ENCODE data around the gene BPIFB1. TPM values are rescaled to one million over a fixed set of nuclear protein-coding genes. Genes with fewer than 3 reads are reported as not detected.

Gene BPIFB1
- total RNA-seq, 4 donors from 2014 or later, result 0.58 to 128 TPM; not detected in 2

DNA sequence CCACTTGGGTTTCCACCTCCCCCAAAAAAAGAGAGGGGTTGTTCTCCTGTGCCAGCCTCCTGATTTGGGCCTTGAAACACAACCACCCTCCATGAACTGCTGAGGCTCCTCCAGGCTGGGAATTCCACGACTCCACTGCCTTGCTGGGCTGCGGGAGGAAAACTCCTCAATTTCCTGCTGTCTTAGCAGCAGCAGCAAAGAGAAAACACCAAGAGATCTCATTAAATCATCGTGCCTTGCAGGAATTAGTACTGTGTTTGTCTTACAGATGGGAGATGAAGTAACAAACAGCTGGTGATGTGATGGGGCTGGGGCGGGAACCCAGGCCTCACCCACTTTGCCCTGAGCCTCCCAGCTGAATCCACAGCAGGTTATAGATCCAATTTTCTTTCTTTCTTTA, 29.0 kb downstream of the BPIFB1 start:
- Histone ChIP-seq H3K4me3 (no peak overlapping the region), H3K36me3 (no peaks in the 10 kb centered on the region), H3K4me1 (no peaks in the 10 kb centered on the region), H3K27me3 (peaks cover 18% of the 10 kb centered on the region), H3K9me3 (no peaks in the 10 kb centered on the region), H3K27ac (no peak overlapping the region)
- no peak for ATAC-seq
- TF ChIP-seq POLR2AphosphoS5 (IDR thresholded peaks at IDR 0.05), result no peak
- TF ChIP-seq, protein P1, sequence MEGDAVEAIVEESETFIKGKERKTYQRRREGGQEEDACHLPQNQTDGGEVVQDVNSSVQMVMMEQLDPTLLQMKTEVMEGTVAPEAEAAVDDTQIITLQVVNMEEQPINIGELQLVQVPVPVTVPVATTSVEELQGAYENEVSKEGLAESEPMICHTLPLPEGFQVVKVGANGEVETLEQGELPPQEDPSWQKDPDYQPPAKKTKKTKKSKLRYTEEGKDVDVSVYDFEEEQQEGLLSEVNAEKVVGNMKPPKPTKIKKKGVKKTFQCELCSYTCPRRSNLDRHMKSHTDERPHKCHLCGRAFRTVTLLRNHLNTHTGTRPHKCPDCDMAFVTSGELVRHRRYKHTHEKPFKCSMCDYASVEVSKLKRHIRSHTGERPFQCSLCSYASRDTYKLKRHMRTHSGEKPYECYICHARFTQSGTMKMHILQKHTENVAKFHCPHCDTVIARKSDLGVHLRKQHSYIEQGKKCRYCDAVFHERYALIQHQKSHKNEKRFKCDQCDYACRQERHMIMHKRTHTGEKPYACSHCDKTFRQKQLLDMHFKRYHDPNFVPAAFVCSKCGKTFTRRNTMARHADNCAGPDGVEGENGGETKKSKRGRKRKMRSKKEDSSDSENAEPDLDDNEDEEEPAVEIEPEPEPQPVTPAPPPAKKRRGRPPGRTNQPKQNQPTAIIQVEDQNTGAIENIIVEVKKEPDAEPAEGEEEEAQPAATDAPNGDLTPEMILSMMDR (IDR thresholded peaks at IDR 0.05), result no peak
- no peak for TF ChIP-seq EP300 (IDR thresholded peaks at IDR 0.05)
- no peak for TF ChIP-seq POLR2A (IDR thresholded peaks at IDR 0.05)
- 0% methylated on average over 1 of the region's 4 CpGs; no CpG with 5 or more reads in 1 of the 2 donors for WGBS, 2 donors (ENCODE audit: low coverage in 1 of 2)

DNA sequence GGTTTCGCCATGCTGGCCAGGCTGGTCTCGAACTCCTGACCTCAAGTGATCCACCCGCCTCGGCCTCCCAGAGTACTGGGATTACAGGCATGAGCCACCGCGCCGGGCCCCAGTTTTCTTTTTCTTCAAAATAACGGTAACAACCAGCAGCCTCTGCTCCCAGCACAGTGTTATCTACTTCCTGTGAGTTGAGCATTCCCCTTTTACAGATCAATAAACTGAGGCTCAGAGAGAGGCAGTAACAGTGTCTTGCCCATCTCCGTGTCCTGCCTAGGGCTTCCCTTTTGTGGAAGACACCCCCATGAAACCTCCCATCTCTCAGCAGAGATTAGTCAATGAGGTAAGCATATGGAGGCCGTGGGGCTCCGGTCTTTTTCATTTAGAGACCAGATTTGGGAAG, 29.6 kb downstream of the BPIFB1 start:
- no peak for ATAC-seq
- WGBS, 2 donors (ENCODE audit: low coverage in 1 of 2), result 93 to 95% methylated on average over 4 to 5 of the region's 11 CpGs
- Histone ChIP-seq H3K9me3 (no peaks in the 10 kb centered on the region), H3K27ac (no peak overlapping the region), H3K4me1 (no peaks in the 10 kb centered on the region), H3K27me3 (peaks cover 24% of the 10 kb centered on the region), H3K36me3 (no peaks in the 10 kb centered on the region), H3K4me3 (no peak overlapping the region)
- no peak for TF ChIP-seq POLR2A (IDR thresholded peaks at IDR 0.05)
- TF ChIP-seq EP300 (IDR thresholded peaks at IDR 0.05), result no peak
- TF ChIP-seq, protein P1 (IDR thresholded peaks at IDR 0.05), result no peak
- TF ChIP-seq POLR2AphosphoS5 (IDR thresholded peaks at IDR 0.05), result no peak

DNA sequence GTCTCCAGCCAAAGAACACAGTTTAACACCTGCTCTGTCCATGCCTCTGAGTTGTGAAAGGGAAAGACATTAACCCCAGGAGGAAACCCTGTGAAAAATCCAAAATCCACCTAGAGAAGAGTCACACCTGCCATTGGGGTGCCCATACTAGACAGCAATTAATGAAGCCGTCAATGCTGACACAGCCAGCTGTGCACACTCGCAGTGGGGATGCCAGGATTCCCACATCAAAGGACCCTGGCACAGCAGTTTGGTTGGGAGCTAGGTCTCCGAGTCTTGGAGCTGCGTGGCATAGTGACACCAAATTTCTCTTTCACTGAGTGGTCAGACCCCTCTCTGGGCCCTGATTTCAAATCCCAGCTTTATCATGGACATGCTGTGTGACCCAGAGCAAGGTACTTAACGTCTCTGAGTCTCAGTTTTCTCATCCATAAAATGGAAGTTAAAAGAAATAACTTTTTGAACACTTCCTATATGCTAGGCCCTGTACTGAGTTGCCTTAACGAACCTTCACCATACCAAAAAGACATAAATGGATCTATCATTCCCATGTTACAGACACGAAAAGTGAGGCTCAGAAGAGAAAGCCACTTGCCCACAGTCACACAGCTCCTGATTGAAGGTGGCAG, 30.8 kb downstream of the BPIFB1 start:
- no peak overlapping the region for H3K27ac ChIP-seq
- no peaks in the 10 kb centered on the region for H3K9me3 ChIP-seq
- H3K4me3 ChIP-seq, result no peak overlapping the region
- no peak for ATAC-seq
- H3K4me1 ChIP-seq, result no peaks in the 10 kb centered on the region
- WGBS, 2 donors (ENCODE audit: low coverage in 1 of 2), result 82 to 86% methylated on average over 3 to 6 of the region's 7 CpGs
- peaks cover 35% of the 10 kb centered on the region for H3K27me3 ChIP-seq
- no peaks in the 10 kb centered on the region for H3K36me3 ChIP-seq
- TF ChIP-seq POLR2A (IDR thresholded peaks at IDR 0.05) (no peak), POLR2AphosphoS5 (IDR thresholded peaks at IDR 0.05) (no peak), EP300 (IDR thresholded peaks at IDR 0.05) (no peak)
- TF ChIP-seq, protein P1 (IDR thresholded peaks at IDR 0.05), result no peak

DNA sequence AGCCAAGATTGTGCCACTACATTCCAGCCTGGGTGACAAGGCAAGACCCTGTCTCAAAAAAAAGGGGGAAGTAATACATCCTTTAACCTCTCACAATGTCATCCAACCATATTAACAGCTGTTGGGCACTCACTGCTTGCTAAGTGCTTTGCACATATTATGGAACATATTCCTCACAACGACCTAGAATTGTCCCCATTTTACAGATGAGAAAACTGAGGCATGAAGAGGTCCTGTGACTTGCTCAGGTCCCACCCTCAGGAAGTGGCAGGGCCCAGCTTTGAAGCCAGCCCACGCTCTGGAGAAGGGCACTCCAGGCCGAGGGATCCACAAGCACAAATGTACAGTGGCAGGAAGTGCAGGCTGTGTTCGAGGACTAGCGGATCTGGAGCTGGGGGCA, 33.3 kb downstream of the BPIFB1 start:
- Histone ChIP-seq H3K27ac (no peak overlapping the region), H3K27me3 (peaks cover 58% of the 10 kb centered on the region), H3K4me1 (no peaks in the 10 kb centered on the region), H3K36me3 (no peaks in the 10 kb centered on the region), H3K4me3 (no peak overlapping the region), H3K9me3 (no peaks in the 10 kb centered on the region)
- TF ChIP-seq POLR2AphosphoS5 (IDR thresholded peaks at IDR 0.05), result no peak
- WGBS, 2 donors (ENCODE audit: low coverage in 1 of 2), result 73% methylated on average over 5 of the region's 5 CpGs; no CpG with 5 or more reads in 1 of the 2 donors
- no peak for ATAC-seq

DNA sequence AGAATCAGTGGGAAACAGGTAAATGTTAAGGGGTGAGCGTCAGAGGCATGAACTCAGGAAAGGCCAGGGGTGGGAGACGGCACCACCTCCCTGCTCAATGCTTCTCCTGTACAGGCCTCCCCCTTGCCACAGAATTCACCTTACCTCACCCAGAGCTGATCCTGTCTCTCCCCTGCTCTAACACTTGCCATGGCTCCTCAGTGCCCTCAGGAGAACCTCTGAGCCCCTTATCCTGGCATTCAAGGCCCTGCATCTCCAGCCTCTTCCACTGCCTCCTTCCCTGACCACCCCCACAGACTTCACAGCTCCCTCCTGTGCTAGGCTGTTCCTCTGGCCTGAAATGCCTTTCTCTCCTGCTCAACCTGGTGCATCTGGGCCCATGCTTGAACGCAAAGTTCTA, 33.9 kb downstream of the BPIFB1 start:
- Histone ChIP-seq H3K27ac (no peak overlapping the region), H3K27me3 (peaks cover 64% of the 10 kb centered on the region), H3K4me1 (no peaks in the 10 kb centered on the region), H3K36me3 (no peaks in the 10 kb centered on the region), H3K9me3 (no peaks in the 10 kb centered on the region), H3K4me3 (no peak overlapping the region)
- TF ChIP-seq, protein P1 (IDR thresholded peaks at IDR 0.05), result no peak
- no peak for TF ChIP-seq POLR2AphosphoS5 (IDR thresholded peaks at IDR 0.05)
- TF ChIP-seq EP300 (IDR thresholded peaks at IDR 0.05), result no peak
- TF ChIP-seq POLR2A (IDR thresholded peaks at IDR 0.05), result no peak
- no peak for ATAC-seq
- WGBS, 2 donors (ENCODE audit: low coverage in 1 of 2), result 80 to 89% methylated on average over 2 to 3 of the region's 3 CpGs
